K562 (cell line): ENCODE results near the gene BTAF1. TPM values are rescaled to one million over a fixed set of nuclear protein-coding genes. Genes with fewer than 3 reads are reported as not detected.
A peak's percentile ranks its signal among the peaks of the same experiment; 100 is the strongest.

Experiments
- ATAC-seq: fragments of 200-7000 bp; cut with Tn5 transposase; 3 replicates; pipeline ENCODE4 v1.9.1; 2020; ENCODE audit warnings: moderate library complexity
- BruUV-seq: library from RNA; stranded (reverse); fragments of 400-500 nt; replicated peaks from 2 replicates; lab custom pipeline; 2021; lab: Mats Ljungman, UMichigan
- CTCF ChIA-PET: fragments of 300-600 bp; formaldehyde crosslinking; extraction: SDS; loops from one replicate; lab custom pipeline; 2021; ENCODE audit warnings: low intra/inter-chr PET ratio; lab: Yijun Ruan, JAX
- POLR2A ChIA-PET: fragments of 300-600, 350-650 bp; sonication (Branson Sonifier 250); formaldehyde crosslinking; extraction: SDS; loops from one replicate; lab custom pipeline; 2021; ENCODE audit warnings: antibody characterized with exemption, inconsistent platforms; lab: Yijun Ruan, JAX
- DNase-seq, 4 experiments: peaks; one replicate each; pipeline versions ENCODE4 v3.0.0 to v3.0.0-alpha.2; 2011 to 2018; ENCODE audit warnings: low spot score in 3 of 4, mixed read lengths in 3 of 4; ENCODE audit errors: extremely low read depth in 1 of 4
- FAIRE-seq: peaks from 2 replicates; lab custom pipeline; 2011; peaks lifted over from hg19 to GRCh38; lab: Jason Lieb, UNC
- H2AFZ ChIP-seq: 2 replicates; pipeline ENCODE4 v1.6.0; 2011; ENCODE audit warnings: low read depth, low read length, control low read depth, inconsistent platforms
- H3K27ac ChIP-seq: fragments of 200-600 bp; 3 replicates; pipeline ENCODE4 v1.8.0; 2011; ENCODE audit warnings: low read depth, mild to moderate bottlenecking, control low read depth, inconsistent platforms, low read length, moderate library complexity, mixed read lengths; ENCODE audit errors: extremely low read depth
- H3K27me3 ChIP-seq, 2 experiments: fragments of 300-600 bp in 1 of 2; 2 replicates in 1 of 2; 3 replicates in 1 of 2; pipeline versions ENCODE4 v1.6.0 to v1.8.0; 2011; ENCODE audit warnings: inconsistent platforms in 2 of 2, low read length in 2 of 2, mild to moderate bottlenecking in 1 of 2, mixed read lengths in 1 of 2, moderate library complexity in 1 of 2; ENCODE audit not compliant: control insufficient read depth in 2 of 2, insufficient read depth in 2 of 2
- H3K36me3 ChIP-seq: fragments of 300-600 bp; 3 replicates; pipeline ENCODE4 v1.8.0; 2011; ENCODE audit warnings: mild to moderate bottlenecking, low read length, inconsistent platforms; ENCODE audit not compliant: control insufficient read depth, insufficient read depth
- H3K4me1 ChIP-seq, 2 experiments: fragments of 200-600 bp in 1 of 2; replicated peaks in 1 of 2; 2 replicates in 1 of 2; 3 replicates in 1 of 2; pipeline versions ENCODE4 v1.5.1 to v1.8.0; 2011; ENCODE audit warnings: inconsistent platforms in 2 of 2, low read length in 2 of 2, mild to moderate bottlenecking in 1 of 2, mixed read lengths in 1 of 2, moderate library complexity in 1 of 2; ENCODE audit not compliant: control insufficient read depth in 2 of 2, insufficient read depth in 2 of 2
- H3K4me2 ChIP-seq: 2 replicates; pipeline ENCODE4 v1.6.1; 2011; ENCODE audit warnings: low read length, control low read depth, inconsistent platforms, mixed read lengths; ENCODE audit not compliant: insufficient read depth
- H3K4me3 ChIP-seq: fragments of 200-600 bp; sonication (generic), shearing (Covaris generic); 2 replicates; pipeline ENCODE4 v1.5.1; 2016; ENCODE audit warnings: control low read depth, inconsistent platforms
- H3K79me2 ChIP-seq: fragments of 200-600 bp; 3 replicates; pipeline ENCODE4 v1.8.0; 2011; ENCODE audit warnings: low read length, inconsistent platforms; ENCODE audit not compliant: control insufficient read depth, insufficient read depth
- H3K9ac ChIP-seq, 2 experiments: 2 replicates each; pipeline versions ENCODE4 v1.6.0 to v1.6.1; 2011; ENCODE audit warnings: low read depth in 2 of 2, low read length in 2 of 2, control low read depth in 1 of 2, inconsistent platforms in 1 of 2, mild to moderate bottlenecking in 1 of 2, mixed read lengths in 1 of 2; ENCODE audit not compliant: insufficient read depth in 1 of 2
- H3K9me1 ChIP-seq: one replicate; pipeline ENCODE4 v1.6.0; 2011; ENCODE audit warnings: inconsistent platforms, mild to moderate bottlenecking, low read length, moderate library complexity; ENCODE audit not compliant: control insufficient read depth, insufficient read depth
- H3K9me3 ChIP-seq: replicated peaks from 2 replicates; pipeline ENCODE4 v1.5.1; 2011; ENCODE audit warnings: low read depth, low read length, inconsistent platforms; ENCODE audit not compliant: control insufficient read depth, insufficient read depth
- H4K20me1 ChIP-seq: replicated peaks from 2 replicates; pipeline ENCODE4 v1.6.1; 2011; ENCODE audit warnings: low read length, inconsistent platforms, mixed read lengths; ENCODE audit not compliant: control insufficient read depth, insufficient read depth
- FOXK1 ChIP-seq: sonication (generic); formaldehyde crosslinking; IDR thresholded peaks from 2 replicates; pipeline ENCODE4 v1.8.0; 2022; ENCODE audit warnings: missing genetic modification reagents, mild to moderate bottlenecking, borderline replicate concordance
- NBN ChIP-seq: fragments of 450-650 bp; IDR thresholded peaks from 2 replicates; pipeline ENCODE4 v1.6.1; 2016; ENCODE audit warnings: low read depth, mild to moderate bottlenecking
- NCOA6 ChIP-seq: fragments of 450-650 bp; IDR thresholded peaks from 2 replicates; pipeline ENCODE4 v1.6.1; 2017; ENCODE audit warnings: mild to moderate bottlenecking
- PYGO2 ChIP-seq: fragments of 450-650 bp; IDR thresholded peaks from 2 replicates; pipeline ENCODE4 v1.6.1; 2016; ENCODE audit warnings: mild to moderate bottlenecking, missing genetic modification characterization, moderate library complexity, missing compliant biosample characterization
- REST ChIP-seq, 2 experiments: fragments of 450-650 bp; formaldehyde crosslinking in 1 of 2; IDR thresholded peaks; 2 replicates each; pipeline versions ENCODE4 v1.4.0 to v1.6.1; 2014 to 2020; ENCODE audit warnings: mild to moderate bottlenecking in 2 of 2, borderline replicate concordance in 1 of 2, low read depth in 1 of 2
- TCF3 ChIP-seq: sonication (generic); formaldehyde crosslinking; IDR thresholded peaks from 2 replicates; pipeline ENCODE4 v1.4.0; 2020; ENCODE audit warnings: mild to moderate bottlenecking, missing genetic modification reagents
- WGBS: fragments of 100-300 bp; shearing (Covaris generic); methylation state at CpG from one replicate; pipeline ENCODE4 v1.1.6; 2016; ENCODE audit warnings: low coverage, mixed read lengths; ENCODE audit not compliant: insufficient coverage; ENCODE audit errors: missing lambda C conversion rate; 5-methylcytosine and 5-hydroxymethylcytosine counted together
- in situ Hi-C: fragments of 300-500 bp; cut with MboI; formaldehyde crosslinking; loops from 4 replicates; pipeline ENCODE4 v1.15.0; 2018; ENCODE audit warnings: inconsistent platforms, mixed read lengths
- intact Hi-C: fragments of 100-400 bp; cut with micrococcal nuclease; formaldehyde crosslinking; loops from 2 replicates; pipeline ENCODE4 v1.14.2; 2022
- polyA plus RNA-seq, 8 experiments: library from polyadenylated mRNA; depleted of rRNA in 4 of 8; stranded (reverse) in 5 of 8; unstranded in 3 of 8; fragments of >200 nt; fragmentation: Nextera tagmentation in 2 of 8; fragmentation: Illumina TruSeq in 1 of 8; extraction: Ambion mirVana in 2 of 8; extraction: Trizol in 1 of 8; gene quantifications; 2 replicates each; pipeline versions ENCODE4 v1.2.1 to v1.2.3, GENCODE V29; 2011 to 2014; ENCODE audit warnings: inconsistent platforms in 1 of 8, missing spikeins in 1 of 8
- total RNA-seq, 7 experiments: library from RNA; depleted of rRNA in 6 of 7; stranded (reverse); fragments of >200 nt in 6 of 7; fragmentation: Illumina TruSeq in 2 of 7; extraction: Trizol in 2 of 7; gene quantifications; 2 replicates each; pipeline versions ENCODE4 v1.2.1 to v1.2.3, GENCODE V29; 2011 to 2021; ENCODE audit warnings: low replicate concordance in 1 of 7

The BTAF1 gene
- total and polyA plus RNA-seq, 9 of the 15 experiments (the other 6 are each of a cell fraction or from before 2014, with no cell fraction given), result 6.6 to 70.7 (median 30.5) TPM

GRCh38 chr10:91907914-91908336 lies 15.6 kb upstream of the BTAF1 start:
- Histone ChIP-seq H3K36me3 (no peaks in the 10 kb centered on the region), H3K4me1 (peaks cover 0 to 10% of the 10 kb centered on the region in 2 experiments; a peak in 2 of 5 replicates), H4K20me1 (no peaks in the 10 kb centered on the region), H3K9me1 (no peaks in the 10 kb centered on the region), H3K4me3 (peak overlapping the region; percentile 74), H3K27ac (peak overlapping the region; percentile 50; the same call in 1 of the 3 replicates), H3K9ac (peak overlapping the region; percentile 65 to 91), H3K9me3 (no peaks in the 10 kb centered on the region), H2AFZ (peak overlapping the region; percentile 95), H3K4me2 (peak overlapping the region; percentile 81), H3K79me2 (peaks cover 7% of the 10 kb centered on the region; the same call in 1 of the 3 replicates), H3K27me3 (no peaks in the 10 kb centered on the region)
- in situ Hi-C loops (loop anchor here (25.0 kb wide), 2 partner anchors 621 to 996 kb away; partner anchors contain the start of gene ANKRD1), intact Hi-C loops (loop anchor here (2.0 to 10.0 kb wide), 3 partner anchors 41 to 523 kb away; no protein-coding TSS in a partner anchor)
- no TSS peak for BruUV-seq
- 2% methylated on average over 15 of the region's 18 CpGs for WGBS
- DNase-seq (no peak), FAIRE-seq (no peak), ATAC-seq (peak; percentile 16)
- CTCF ChIA-PET, result interaction anchor here (1.0 kb wide), 1 partner anchor 415 kb away, joined by 4 read pairs; no protein-coding TSS in a partner anchor
- TF ChIP-seq NCOA6 (0 out of 2 replicates have a peak, but pooled peaks have one; percentile 74), TCF3 (CRISPR knock-in tag) (no peak), REST (IDR thresholded peaks at IDR 0.05; ENCODE audit: borderline replicate concordance) (no peak), REST (CRISPR knock-in tag; IDR thresholded peaks at IDR 0.05; ENCODE audit: low read depth) (no peak), NBN (no peak), FOXK1 (CRISPR knock-in tag) (no peak), PYGO2 (tag) (no peak)
- POLR2A ChIA-PET, result interaction anchor here (0.6 to 1.5 kb wide), 3 partner anchors 13 to 657 kb away, joined by 3 to 5 read pairs (median 4); no protein-coding TSS in a partner anchor
